ENCODE results near the gene EHD1.

Gene EHD1

DNA sequence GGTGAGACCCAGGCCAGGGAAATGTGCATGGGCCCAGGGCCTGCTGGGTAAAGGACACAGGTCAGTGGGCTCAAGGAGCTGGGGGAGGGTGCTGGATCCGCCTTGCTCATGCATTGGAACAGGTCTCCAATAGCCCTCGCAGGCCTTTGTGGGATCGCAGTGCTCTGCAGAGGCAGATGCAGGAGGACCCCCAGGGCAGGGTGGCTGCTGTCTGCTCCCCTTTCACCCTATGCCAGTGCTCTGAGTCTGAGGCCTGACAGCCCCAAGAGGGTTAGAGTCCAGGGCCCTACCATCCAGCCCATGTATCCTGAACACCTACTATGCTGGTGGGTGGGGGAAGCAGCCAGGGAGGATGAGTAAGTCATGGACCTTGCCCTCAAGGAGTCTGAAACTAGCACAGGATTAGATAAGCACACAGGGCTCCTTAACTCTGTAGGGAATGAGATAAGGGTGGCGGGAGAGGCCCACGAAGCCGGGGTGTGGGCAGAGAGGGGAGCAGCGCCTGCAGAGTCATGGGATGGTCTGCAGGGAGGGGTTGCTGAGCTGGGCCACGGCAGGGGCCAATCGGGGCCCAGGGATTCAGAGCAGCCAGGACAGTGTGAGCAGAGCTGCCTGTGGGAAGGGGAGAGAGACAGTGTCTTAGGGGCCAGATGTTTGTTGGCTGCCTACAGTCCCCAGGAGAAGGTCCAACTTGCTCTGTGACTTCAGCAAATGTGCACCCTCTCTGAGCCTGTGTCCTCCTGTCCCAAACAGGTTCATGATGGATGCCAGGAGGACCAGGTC, 10.5 kb upstream of the EHD1 start:
- DNase-seq: no peak

DNA sequence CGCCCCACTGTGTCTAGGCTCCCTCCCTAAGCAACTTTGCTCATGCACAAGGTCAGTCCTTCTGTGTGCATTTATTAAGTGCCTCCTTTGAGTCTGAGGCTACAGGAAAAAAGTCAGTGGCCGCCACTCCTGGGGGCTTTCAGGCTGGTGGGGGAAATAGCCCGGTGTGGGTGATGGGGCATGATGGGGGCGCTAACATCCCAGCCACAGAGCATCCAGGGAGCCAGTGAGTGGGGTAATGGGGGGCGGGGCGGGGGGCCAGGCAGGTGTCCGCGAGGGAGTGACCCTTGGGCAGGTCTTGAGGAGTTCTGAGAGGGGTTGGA, 9.9 kb upstream of the EHD1 start:
- no peak for DNase-seq

DNA sequence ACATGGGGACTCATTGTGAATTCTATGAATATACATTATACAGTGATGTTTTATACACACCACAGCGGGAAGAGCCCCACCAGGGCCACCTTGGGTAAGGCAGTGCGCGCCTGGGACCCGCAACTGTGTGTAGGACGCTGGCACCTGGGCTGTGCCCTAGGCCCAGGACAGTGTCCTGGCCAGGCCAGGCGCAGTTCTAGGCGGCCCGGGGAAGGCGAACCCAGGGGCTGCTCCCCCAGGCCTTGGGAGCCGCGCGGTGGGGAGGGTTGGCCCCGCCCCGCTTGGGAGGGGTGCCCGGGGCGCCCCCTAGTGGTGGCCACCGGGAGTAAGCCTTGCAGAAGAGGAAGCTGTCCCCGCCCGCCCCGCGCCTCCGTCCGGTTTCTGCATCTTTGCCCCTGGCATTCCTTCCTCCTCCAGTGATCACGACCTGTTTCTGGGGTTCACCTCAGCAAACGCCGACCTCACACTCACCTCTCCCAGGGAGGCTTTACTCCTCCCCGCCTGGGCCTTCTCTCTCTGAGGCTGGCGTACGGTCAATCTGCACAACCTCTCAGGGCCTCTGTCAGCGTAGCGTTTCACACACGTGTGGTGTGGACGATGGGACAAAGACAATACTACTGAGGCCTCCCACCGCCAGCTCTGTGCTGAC, 9.5 kb upstream of the EHD1 start:
- peak; percentile 91 for DNase-seq

DNA sequence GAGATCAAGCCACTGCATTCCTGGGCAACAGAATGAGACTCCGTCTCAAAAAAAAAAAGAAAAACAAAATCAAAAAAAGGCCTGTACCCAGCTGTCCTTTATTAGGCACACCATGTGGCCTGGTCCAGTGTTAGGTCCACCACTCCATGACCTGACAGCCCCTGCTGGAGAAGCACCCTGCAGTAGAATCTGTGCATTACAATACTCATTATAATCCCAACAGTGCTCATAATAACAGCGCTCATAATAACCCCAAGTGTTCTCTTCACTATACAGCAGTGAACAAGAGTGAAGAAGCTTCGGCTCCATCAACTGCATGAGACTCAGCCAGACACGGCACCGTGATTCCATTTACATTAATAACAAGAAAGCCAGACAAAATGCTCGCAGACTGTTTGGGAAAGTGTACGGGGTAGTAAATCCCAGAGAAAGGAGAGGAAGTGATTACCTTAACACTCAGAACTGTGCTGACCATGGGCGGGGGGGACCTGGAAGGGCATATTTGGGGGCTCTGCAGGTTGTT, 8.9 kb upstream of the EHD1 start:
- DNase-seq: no peak

DNA sequence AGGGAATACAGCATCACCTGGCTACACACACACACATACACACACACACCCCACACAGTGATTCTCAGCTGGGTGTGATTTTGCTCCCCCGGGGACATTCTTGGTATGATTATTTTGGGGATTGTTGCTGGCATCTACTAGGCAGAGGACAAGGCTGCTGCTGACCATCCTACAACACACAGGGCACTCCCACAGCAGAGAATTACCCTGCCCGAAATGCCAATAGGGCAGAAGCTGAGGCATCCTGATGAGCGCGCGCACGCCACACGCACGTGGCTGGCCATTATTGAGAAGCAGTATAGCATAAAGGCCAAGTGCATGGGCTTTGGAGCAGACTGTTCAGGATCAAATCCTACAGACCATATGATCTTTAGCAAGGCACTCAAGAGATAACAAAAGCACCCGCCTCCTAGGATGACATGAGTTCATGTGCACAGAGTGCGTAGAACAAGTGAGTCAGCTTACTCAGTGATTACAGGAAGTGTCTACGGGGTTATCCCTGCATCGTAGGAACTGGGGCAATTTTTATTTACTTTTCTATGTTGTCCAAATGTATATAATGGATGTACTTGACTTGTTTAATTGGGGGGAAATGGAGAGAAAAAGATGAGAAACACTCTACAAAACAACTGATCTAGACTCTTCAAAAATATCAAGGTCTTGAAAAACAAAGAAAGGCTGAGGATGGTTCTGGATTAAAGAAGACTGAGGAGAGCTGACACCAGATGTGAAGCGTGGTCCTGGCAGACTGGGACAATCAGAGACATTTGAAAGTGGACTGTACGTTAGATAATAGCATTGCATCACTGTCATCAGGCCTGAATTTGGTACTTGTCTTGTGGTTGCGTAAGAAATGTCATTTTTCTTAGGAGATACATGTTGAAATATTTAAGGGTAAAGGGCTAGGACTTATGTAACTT, 7.2 kb upstream of the EHD1 start:
- DNase-seq: peak; percentile 56

DNA sequence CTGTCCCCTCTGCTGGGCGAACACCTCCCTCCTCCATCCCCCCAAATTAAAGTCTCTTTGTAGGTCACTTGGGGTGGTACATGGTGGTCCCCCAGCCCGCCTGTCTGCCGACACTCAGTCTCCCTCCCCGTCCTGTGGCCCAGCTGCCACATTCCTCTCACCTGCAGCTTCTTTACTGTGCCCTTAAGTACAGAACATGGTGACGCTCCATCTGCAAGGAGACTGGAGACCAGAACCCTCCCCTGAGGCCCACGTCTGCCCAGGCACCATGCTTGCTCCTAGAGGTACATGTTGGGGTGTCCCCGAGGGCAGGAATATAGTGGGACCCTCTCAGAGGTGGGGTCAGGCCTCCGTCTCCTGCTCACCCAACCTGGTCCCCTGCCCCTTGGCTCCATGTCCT, 5.6 kb upstream of the EHD1 start:
- DNase-seq: no peak

DNA sequence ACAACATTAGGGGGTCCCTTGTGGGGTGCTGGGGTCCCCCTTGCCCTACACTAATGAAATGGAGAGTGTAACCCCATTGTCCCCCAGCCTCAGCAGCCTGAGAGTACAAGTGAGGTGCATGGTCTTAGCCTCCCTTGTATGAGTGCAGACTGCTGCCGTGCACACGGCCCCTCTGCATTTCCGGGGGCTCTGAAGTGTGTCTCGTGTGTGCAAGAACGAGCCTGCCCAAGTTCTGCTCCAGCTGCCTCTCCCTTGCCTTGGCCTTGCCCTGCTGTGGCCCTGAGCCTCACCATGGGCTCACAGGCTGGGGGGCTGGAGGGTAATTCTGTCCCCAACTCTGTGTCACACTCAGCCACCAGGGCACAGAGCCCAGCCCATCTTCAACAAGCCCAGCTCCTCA, 5.2 kb upstream of the EHD1 start:
- DNase-seq: no peak

DNA sequence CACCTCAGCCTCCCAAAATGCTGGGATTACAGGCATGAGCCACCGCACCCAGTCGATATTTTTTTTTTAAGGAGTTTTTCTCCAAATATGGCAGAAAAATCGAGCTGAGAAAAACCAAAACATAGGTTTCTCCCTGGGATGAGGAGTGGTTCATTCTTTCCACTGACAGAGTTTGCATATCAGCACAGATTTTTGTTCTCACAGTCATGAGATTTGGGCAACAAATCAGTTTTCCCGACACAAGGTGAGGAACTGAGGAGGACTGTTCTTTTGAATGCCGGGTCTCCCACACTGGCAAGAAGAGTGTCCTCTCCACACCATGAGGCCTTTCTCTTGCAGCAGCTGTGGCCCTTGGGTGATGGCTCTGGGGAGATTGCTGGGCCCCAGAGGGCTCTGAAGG, 3.8 kb upstream of the EHD1 start:
- no peak for DNase-seq

DNA sequence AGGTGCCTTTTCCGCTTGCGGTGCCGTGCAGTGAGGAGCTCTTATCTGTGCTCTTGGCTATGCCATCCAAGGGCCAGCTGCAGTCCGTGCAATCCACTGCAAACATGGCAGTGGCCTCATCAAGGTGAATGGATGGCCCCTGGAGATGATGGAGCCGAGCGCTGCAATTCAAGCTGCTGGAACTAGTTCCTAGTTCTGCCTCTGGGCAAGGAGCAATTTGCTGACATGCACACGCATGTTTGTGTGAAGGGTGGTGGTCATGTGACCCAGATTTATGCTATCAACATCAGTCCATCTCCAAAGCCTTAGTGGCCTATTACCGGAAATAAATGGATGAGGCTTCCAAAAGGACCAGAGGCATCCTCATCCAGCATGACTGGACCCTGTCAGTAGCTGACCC, 3.1 kb upstream of the EHD1 start:
- no peak for DNase-seq

DNA sequence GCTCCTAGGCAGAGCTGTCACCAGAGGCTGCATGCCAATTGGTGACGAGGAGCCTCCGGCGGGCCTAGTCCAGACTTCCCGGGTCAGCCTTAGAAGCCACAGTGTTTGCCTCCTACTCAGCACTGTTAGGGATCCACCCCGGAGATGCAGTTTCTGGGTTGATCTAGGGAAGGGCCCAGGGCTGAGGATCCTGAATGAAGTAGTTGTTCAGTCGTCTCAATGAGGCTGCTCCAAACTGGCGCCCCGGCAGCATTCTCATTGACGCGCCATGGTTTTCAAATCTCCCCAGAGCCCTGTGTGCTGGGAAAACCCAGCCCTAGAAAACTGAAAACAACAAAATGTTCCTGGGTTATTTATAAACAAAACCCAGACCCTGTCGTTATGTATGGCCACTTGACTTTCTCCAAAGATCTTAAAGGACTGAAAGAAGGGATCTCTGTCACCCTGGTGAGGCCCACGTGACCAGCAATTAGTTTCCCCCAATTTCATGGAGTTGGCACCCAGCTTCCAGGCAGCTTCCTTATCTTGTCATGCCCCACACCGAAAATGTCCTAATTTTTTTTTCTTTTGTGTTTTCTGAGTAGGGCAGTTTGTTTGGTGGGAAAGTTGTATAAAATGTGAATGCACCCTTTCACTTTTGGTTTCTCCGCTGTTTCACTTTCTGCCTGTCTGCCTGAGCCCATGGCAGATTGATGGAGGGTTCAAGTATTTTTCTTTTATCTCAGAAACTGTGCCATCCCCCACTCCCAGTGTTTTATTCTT, 2.0 kb upstream of the EHD1 start:
- DNase-seq: peak; percentile 29

DNA sequence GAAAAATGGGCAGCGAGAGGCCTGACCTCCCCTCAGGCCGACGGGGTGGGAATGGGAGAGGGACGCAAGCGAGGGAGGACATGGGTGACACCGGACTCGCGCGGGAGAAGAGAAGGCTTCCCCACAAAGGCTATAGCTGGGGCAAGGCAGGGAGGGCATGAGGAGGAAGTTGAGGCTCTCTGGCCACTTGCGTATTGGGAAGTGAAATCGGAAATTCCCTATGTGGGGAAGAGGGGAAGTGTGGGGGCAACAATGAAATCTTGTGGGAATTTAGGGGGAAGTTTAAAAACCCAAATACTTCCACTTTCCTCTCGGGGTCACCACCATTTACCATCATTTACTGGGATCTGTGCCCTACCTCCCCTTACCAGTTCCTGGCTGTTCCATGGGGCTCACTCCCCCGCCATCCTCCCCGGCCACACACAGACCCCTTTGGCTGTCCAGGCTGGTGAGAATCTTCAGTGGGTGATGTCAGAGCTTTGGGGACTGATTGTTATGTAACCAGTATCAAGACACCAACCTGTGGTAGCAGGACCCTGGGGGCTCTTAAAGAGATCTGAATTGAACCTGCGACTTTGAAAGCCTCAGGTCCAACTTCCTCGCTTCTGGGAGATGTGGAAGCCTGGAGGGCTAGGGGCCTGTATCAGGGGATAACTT, 951 bp upstream of the EHD1 start:
- DNase-seq: no peak

DNA sequence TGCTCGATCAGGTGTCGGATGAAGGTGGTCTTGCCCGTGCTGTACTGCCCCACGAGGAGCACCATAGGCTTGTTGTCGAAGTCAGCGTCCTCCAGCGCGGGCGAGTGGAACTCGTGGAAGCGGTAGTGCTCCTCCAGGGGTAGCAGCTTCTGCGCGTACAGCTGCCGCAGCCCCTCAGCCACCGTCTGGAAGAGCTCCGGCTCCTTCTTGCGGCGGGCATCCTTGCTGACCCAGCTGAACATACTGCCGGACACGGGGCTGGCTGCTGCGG, 263 bp downstream of the EHD1 start:
- no peak for DNase-seq

DNA sequence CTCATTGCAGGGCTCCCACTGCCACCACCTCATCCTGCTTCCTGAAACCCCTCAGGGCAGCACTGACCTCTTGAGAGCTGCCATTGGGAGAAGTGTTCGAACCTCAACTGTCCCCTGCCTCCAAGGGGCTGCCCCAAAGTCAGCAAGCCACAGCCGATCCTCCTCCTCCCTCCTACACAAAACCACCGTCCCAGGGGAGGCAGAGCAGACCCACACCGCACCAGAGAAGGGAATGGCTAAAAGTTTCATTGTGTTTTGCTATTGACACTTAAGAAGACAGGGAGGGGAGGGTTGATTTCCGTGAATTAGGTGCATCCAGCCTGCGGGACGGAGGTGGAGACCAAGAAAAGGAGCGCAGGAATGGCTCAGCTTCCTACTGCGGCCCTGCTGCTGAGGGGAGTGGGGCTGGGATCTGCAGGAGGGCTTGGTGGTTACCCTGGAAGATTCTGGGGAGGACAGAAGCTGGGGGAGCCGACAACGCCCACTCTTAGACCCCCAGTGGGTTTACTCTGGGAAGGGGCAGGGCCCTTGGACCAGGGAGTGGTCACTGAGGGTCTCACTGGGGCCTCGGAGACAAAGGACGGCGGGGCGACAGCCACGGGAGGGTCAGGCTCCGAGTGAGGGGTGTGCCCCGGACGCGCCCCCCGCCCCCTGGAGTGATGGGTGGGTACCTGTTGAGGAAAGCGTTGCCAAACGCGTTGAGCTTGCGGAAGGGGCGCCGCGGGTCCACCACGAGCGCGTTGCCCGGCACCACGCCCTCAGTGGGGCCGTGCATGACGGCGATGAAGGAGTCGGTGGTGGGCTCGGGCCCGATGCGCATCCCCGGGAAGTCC, 815 bp downstream of the EHD1 start:
- no peak for DNase-seq

DNA sequence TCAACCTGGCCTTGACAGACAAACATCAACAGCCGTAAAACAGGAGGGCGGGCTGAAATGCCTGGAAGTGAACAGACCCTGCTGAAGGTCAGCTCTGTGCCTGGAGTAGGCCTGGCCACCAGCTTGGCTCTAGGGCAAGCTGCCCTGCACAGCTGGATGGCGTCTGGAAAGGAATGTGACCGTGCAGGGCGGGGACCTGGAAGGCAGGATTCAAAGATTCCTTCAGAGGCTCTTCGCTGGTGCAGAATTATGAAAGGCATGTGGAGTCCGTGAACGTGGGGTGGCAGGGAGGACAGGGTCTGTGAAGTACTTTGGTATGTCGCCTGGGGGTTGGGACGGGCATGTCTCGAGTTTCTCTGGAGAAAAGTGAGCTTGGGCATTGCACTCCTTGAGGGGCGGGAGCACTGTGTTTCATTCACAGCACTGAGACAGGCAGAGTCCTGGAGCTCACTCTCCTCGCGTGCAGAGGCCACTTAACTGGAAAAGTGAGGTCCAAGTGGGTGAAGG, 1.5 kb downstream of the EHD1 start:
- peak; percentile 33 for DNase-seq

DNA sequence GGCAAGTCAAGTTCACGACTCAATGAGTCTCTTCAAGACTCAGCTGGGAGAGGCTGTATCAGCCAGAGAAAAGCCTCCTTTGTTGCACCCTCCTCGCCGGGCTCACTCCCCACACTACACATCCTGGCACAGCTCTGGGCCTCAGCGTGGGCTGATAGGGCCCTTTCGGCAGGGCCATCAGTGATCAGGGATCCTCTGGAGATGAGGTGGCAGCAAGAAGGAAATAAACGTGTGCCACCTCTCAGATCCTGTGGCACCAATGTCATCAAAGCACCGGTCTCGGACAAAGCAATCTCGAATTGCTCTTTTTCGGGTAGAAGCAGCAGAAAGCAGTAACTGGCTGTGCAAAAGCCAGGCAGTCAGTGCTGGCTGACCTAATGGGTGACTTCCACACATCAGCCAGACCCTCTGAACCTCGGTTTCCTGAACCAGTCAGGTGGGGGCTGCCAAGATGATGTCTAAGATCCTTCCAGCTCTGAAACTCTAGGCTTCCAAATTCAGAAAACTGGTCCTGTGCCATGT, 2.1 kb downstream of the EHD1 start:
- peak; percentile 52 for DNase-seq

DNA sequence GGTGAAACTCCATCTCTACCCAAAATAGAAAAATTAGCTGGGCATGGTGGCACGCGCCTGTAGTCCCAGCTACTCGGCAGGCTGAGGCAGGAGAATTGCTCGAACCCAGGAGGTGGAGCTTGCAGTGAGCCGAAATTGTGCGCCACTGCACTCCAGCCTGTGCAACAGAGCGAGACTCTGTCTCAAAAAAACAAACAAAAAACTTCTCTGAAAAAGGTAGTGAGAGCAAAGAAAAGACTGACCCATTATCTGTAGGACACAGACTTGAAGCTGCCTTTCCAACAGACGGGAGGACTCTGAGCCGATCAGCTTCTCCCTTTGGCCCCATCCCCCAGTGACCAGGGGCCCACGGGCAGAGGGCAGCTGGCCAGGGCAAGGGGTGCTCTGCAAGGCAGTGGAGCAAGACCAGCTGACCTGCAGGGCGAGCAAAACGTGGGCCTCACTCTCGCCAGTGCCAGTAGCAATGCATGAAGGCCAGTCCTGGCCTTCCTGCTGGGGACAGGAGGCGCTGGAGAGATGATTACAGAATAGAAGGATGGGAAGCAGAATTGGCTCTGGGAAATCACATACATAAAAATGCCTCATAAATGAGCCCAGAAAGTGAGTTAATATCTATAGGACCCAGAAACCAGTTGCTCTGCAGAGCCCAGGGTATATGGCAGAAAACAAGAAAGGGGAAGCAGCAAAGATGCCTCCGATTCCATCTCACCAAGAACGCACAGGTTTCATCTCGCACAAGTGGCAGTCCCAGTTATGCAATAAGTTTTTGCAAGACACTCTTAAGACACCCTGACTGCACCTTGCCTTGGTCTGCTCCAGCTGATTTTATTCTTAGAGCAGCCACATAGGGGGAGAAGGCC, 2.8 kb downstream of the EHD1 start:
- DNase-seq: no peak

DNA sequence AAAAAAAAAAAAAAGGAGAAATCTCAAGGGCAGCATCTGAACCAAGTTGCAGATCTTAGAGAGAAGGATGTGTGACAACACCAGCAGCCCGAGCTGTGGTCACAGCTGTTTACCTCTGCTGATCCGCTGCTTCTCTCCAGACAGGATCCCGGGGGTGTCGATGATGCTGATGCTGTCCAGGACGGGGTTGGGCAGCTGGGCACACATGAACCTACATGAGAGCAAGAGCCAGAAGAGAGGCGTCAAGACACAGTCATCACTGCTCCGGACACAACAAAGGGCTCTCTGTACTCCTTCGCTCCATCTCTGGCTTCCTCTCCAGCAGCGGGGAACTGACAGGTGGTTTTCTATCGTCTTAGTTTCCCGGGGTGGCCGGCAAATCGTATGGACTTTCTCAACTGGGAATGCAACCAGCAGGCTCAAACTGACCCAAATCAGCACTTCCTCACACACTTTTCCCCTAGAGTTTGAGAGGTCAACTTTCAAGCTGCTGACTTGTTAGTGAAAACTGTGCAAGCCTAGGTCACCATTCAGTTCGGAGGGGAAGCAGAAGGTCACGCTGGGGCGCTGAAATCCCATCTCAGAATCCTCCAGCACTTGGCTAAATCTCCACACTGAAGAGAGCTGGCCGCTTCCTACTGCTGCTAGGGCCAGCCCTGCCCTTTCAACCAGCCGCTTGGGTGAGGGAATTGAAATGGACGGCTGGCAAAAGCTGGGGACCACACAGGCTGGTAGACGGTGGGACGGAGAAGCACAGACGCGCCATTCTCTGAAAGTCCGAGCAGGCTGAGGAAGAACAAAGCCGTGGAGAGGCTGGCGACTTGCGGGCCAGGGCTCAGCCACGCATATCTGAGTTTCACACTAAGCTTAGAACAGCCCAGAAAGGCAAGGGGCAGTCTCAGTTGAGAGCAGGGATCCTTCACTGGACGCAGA, 3.8 kb downstream of the EHD1 start:
- peak; percentile 55 for DNase-seq

DNA sequence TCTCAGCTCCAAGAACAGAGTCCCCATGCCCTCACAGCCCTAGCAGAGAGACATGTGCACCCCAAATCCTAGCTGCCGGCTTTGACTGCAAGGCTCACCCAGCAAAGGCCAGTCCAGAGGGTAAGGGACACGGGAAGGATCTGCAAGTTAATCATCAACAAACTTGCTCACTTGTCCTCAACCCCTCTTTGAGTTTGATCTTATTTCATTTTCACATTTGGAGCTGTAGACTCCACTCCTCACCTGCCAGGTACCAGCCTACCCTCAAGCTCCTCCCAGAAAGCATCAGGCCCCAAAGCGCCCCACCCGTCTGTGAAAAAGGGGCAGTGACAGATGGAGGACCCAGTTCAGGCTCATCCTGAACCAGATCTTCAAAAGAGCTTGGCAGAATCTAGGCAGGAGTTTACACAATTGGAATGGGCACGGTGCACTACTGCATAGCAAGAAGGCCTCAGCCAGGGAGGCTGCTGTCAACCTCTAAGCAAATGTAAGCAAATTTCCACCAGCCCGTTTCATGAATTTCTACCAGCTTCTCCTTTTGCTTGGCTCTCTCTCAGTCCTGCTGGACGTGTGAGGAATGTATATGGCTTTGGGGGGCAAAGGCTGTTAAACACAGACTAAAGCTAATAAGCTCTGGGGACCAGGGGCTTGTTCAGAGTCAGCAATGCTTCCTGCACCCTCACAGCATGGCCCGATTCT, 5.5 kb downstream of the EHD1 start:
- DNase-seq: peak; percentile 38

Measured in CD4-positive, alpha-beta T cell treated with Interleukin-17A for 4 hours (primary cell).